DMS153 (cell line): ENCODE data around the gene SLC8A2.

Source experiments
- DNase-seq: peaks from one replicate; lab custom pipeline; 2025; lab: John Stamatoyannopoulos, UW

The SLC8A2 gene

GRCh38 chr19:47381121-47381520 lies 90.6 kb downstream of the SLC8A2 start:
- DNase-seq = no peak

GRCh38 chr19:47380559-47380958 lies 91.1 kb downstream of the SLC8A2 start:
- no peak for DNase-seq

- no peak for DNase-seq
Measured at GRCh38 chr19:47379381-47379938, 92.2 kb downstream of the SLC8A2 start.

- no peak for DNase-seq
Measured at GRCh38 chr19:47378246-47378645, 93.4 kb downstream of the SLC8A2 start.
